Measurements from ENCODE around the gene ZDHHC1. TPM values are rescaled to one million over a fixed set of nuclear protein-coding genes. Genes with fewer than 3 reads are reported as not detected.

ZDHHC1 gene
- total RNA-seq, 4 donors from 2014 or later: 7.1 to 36.3 (median 20.5) TPM

DNA sequence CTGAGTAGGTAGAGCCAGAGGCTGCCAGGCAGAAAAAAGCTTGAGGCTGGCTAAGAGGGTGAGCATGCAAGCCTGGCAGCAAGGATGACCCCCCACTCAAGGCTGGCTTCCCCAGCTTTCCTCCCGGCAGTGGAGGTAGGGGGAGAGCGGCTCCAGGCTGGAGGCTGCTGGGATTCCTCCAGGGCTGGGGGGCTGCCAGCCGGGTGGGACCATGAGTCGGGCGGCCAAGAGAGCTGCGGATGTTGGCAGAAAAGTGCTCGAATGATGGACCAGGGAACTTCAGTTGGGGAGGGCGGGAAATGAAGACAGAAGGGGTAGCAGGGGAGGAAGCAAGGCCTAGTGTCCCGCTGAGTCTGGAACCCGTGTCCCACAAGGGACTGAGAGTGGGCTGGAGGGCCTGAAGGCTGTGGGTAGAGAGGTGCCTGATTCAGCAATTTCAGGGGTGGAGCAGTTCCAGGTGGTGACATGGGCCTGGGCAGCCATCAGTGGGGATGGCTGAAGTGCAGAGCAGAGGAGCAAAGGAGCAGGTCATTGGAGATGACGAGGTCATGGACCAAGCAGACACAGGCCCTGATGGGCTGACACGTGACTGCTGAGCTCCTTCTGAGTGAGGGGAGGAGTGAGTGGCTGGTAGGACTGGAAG lies 34.9 kb upstream of the ZDHHC1 start:
- Histone ChIP-seq H3K27me3 (no peaks in the 10 kb centered on the region), H3K36me3 (peaks cover 0 to 5% (median 0%) of the 10 kb centered on the region in 4 donors), H3K4me3 (no peak overlapping the region), H3K4me1 (peaks cover 56 to 86% (median 73%) of the 10 kb centered on the region in 4 donors), H3K9me3 (no peaks in the 10 kb centered on the region), H3K27ac (peak overlapping the region; percentile 80 to 94 (median 87))
- TF ChIP-seq POLR2AphosphoS5 (IDR thresholded peaks at IDR 0.05): no peak
- TF ChIP-seq POLR2A (IDR thresholded peaks at IDR 0.05): no peak
- TF ChIP-seq, protein P1, sequence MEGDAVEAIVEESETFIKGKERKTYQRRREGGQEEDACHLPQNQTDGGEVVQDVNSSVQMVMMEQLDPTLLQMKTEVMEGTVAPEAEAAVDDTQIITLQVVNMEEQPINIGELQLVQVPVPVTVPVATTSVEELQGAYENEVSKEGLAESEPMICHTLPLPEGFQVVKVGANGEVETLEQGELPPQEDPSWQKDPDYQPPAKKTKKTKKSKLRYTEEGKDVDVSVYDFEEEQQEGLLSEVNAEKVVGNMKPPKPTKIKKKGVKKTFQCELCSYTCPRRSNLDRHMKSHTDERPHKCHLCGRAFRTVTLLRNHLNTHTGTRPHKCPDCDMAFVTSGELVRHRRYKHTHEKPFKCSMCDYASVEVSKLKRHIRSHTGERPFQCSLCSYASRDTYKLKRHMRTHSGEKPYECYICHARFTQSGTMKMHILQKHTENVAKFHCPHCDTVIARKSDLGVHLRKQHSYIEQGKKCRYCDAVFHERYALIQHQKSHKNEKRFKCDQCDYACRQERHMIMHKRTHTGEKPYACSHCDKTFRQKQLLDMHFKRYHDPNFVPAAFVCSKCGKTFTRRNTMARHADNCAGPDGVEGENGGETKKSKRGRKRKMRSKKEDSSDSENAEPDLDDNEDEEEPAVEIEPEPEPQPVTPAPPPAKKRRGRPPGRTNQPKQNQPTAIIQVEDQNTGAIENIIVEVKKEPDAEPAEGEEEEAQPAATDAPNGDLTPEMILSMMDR (IDR thresholded peaks at IDR 0.05): no peak
- no peak for TF ChIP-seq EP300 (IDR thresholded peaks at IDR 0.05; ENCODE audit: low read depth)
- WGBS, 2 donors (ENCODE audit: low coverage in 1 of 2): 51 to 80% methylated on average over 9 to 12 of the region's 12 CpGs
- in situ Hi-C loops (cut with MboI; ENCODE audit: low pct_ligation_motif_present in 1 of 4, low pct_unique_long_range_greater_than_20kb in 1 of 4, low sequenced_read_pairs in 3 of 4) (no loop called here), intact Hi-C loops (cut with DNase I; ENCODE audit: low total_unique reads) (no loop called here)
- DNase-seq: no peak

DNA sequence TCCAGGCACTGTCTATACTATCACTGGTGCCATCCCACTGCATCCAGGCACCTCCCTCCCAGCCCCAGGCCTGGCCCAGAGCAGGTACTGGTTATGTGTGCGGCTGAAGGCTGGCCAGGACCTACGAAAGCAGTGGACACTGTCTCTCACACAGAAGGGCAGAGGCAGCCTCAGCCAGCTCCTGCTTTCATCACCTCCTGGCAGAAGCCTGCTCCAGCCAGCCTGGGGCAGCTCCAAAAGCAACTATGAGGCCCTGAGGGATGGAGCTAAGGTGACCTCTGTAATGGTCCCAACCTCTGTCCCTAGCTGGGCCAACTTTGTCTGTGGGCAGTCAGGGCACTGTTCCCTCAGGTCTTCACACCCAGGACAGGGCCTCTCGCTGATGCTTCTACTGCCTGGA lies 33.5 kb upstream of the ZDHHC1 start:
- H3K9me3 ChIP-seq: no peaks in the 10 kb centered on the region
- H3K36me3 ChIP-seq: peaks cover 0 to 5% (median 0%) of the 10 kb centered on the region in 4 donors
- H3K27ac ChIP-seq: peak overlapping the region; percentile 86 to 94 (median 88)
- intact Hi-C loops (cut with DNase I; ENCODE audit: low total_unique reads) (no loop called here), in situ Hi-C loops (cut with MboI; ENCODE audit: low pct_ligation_motif_present in 1 of 4, low pct_unique_long_range_greater_than_20kb in 1 of 4, low sequenced_read_pairs in 3 of 4) (no loop called here)
- no peak for DNase-seq
- H3K4me3 ChIP-seq: no peak overlapping the region
- TF ChIP-seq POLR2A (IDR thresholded peaks at IDR 0.05) (no peak), POLR2AphosphoS5 (IDR thresholded peaks at IDR 0.05) (no peak), EP300 (IDR thresholded peaks at IDR 0.05; ENCODE audit: low read depth) (no peak)
- TF ChIP-seq, protein P1 (IDR thresholded peaks at IDR 0.05): no peak
- 89% methylated on average over 3 of the region's 3 CpGs; no CpG with 5 or more reads in 1 of the 2 donors for WGBS, 2 donors (ENCODE audit: low coverage in 1 of 2)
- H3K27me3 ChIP-seq: no peaks in the 10 kb centered on the region
- H3K4me1 ChIP-seq: peaks cover 67 to 86% (median 80%) of the 10 kb centered on the region in 4 donors

DNA sequence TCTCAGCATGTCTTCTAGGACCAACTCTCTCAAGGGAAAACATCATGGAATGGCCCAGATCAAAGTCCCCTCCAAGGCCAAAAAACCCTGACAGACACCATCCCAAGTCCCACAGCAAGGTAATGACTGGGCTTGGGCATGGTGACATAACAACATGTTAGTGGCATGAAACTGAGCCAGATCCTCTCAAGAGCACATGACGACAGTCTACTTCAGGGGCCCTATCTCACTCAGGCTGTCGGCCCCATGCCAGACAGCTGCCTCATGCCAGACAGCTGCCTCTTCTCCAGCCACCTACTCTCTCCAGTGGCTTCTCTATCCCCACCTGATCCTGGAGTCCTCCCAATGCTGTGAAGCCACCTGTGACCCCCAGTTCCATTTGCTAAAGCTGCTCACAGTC lies 33.1 kb upstream of the ZDHHC1 start:
- no peak overlapping the region for H3K4me3 ChIP-seq
- TF ChIP-seq, protein P1 (IDR thresholded peaks at IDR 0.05): no peak
- TF ChIP-seq POLR2A (IDR thresholded peaks at IDR 0.05) (no peak), POLR2AphosphoS5 (IDR thresholded peaks at IDR 0.05) (no peak), EP300 (IDR thresholded peaks at IDR 0.05; ENCODE audit: low read depth) (no peak)
- H3K27ac ChIP-seq: peak overlapping the region; percentile 86 to 94 (median 88)
- in situ Hi-C loops (cut with MboI; ENCODE audit: low pct_ligation_motif_present in 1 of 4, low pct_unique_long_range_greater_than_20kb in 1 of 4, low sequenced_read_pairs in 3 of 4) (no loop called here), intact Hi-C loops (cut with DNase I; ENCODE audit: low total_unique reads) (no loop called here)
- H3K4me1 ChIP-seq: peaks cover 71 to 89% (median 84%) of the 10 kb centered on the region in 4 donors
- peaks cover 0 to 5% (median 0%) of the 10 kb centered on the region in 4 donors for H3K36me3 ChIP-seq
- no peaks in the 10 kb centered on the region for H3K9me3 ChIP-seq
- no peak for DNase-seq
- WGBS, 2 donors (ENCODE audit: low coverage in 1 of 2): 48% methylated on average over 2 of the region's 2 CpGs; no CpG with 5 or more reads in 1 of the 2 donors
- no peaks in the 10 kb centered on the region for H3K27me3 ChIP-seq

DNA sequence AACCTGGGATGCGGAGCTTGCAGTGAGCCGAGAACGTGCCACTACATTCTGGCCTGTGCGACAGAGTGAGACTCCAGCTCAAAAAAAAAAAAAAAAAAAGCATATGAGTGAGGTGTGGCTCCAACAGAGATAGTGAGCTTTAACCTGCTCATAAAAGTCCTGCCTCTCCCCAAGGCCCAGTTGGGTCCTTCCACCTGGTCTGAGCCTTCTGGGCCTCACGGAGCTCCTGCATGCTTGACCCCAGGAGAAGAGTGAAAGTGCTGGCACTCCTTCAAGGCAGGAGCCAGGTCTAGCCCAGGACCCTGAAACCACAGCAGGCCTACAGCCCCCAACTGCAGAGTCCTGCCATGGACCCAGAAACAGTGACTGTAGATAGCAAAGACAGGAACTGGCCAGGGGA lies 32.3 kb upstream of the ZDHHC1 start:
- Histone ChIP-seq H3K4me1 (peaks cover 77 to 97% (median 92%) of the 10 kb centered on the region in 4 donors), H3K27me3 (no peaks in the 10 kb centered on the region), H3K36me3 (peaks cover 0 to 5% (median 0%) of the 10 kb centered on the region in 4 donors), H3K9me3 (no peaks in the 10 kb centered on the region), H3K27ac (peak overlapping the region; percentile 86 to 94 (median 88)), H3K4me3 (no peak overlapping the region)
- TF ChIP-seq EP300 (IDR thresholded peaks at IDR 0.05; ENCODE audit: low read depth) (no peak), POLR2AphosphoS5 (IDR thresholded peaks at IDR 0.05) (peak in 1 of 3 donors; percentile 11)
- in situ Hi-C loops (cut with MboI; ENCODE audit: low pct_ligation_motif_present in 1 of 4, low pct_unique_long_range_greater_than_20kb in 1 of 4, low sequenced_read_pairs in 3 of 4): no loop called here
- WGBS, 2 donors (ENCODE audit: low coverage in 1 of 2): 64 to 69% methylated on average over 3 to 5 of the region's 5 CpGs
- intact Hi-C loops (cut with DNase I; ENCODE audit: low total_unique reads): no loop called here
- DNase-seq: peak; percentile 55
